Loucy (cell line): ENCODE data around the gene SAMHD1.

Source experiments
- EZH2phosphoT487 ChIP-seq: fragments of 200-600 bp; IDR thresholded peaks from 2 replicates; pipeline ENCODE4 v1.6.1; 2018; ENCODE audit warnings: antibody characterized with exemption, mild to moderate bottlenecking, moderate library complexity, borderline replicate concordance
- TF ChIP-seq, protein P1 (sequence below): fragments of 200-600 bp; sonication (generic); conservative IDR thresholded peaks from 2 replicates; pipeline ENCODE4 v1.5.1; 2014; ENCODE audit warnings: mild to moderate bottlenecking, antibody characterized with exemption, low read length

- TF ChIP-seq, protein P1, sequence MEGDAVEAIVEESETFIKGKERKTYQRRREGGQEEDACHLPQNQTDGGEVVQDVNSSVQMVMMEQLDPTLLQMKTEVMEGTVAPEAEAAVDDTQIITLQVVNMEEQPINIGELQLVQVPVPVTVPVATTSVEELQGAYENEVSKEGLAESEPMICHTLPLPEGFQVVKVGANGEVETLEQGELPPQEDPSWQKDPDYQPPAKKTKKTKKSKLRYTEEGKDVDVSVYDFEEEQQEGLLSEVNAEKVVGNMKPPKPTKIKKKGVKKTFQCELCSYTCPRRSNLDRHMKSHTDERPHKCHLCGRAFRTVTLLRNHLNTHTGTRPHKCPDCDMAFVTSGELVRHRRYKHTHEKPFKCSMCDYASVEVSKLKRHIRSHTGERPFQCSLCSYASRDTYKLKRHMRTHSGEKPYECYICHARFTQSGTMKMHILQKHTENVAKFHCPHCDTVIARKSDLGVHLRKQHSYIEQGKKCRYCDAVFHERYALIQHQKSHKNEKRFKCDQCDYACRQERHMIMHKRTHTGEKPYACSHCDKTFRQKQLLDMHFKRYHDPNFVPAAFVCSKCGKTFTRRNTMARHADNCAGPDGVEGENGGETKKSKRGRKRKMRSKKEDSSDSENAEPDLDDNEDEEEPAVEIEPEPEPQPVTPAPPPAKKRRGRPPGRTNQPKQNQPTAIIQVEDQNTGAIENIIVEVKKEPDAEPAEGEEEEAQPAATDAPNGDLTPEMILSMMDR, result no peak
- TF ChIP-seq EZH2phosphoT487, result no peak
Measured at GRCh38 chr20:36845288-36845971, 106.1 kb downstream of the SAMHD1 start.
